GM12892 (cell line): ENCODE results near the gene MYOF.

Experiments used
- POLR2A ChIP-seq: IDR thresholded peaks from 2 replicates; pipeline ENCODE4 v1.6.1; 2011; ENCODE audit warnings: low read depth, low read length, control low read depth
- POLR2AphosphoS5 ChIP-seq: IDR thresholded peaks from 2 replicates; pipeline ENCODE4 v1.6.1; 2011; ENCODE audit warnings: low read depth, low read length, control low read depth
- TAF1 ChIP-seq: IDR thresholded peaks from 2 replicates; pipeline ENCODE4 v1.6.1; 2011; ENCODE audit warnings: low read depth, mild to moderate bottlenecking, control low read depth, low read length, borderline replicate concordance

DNA sequence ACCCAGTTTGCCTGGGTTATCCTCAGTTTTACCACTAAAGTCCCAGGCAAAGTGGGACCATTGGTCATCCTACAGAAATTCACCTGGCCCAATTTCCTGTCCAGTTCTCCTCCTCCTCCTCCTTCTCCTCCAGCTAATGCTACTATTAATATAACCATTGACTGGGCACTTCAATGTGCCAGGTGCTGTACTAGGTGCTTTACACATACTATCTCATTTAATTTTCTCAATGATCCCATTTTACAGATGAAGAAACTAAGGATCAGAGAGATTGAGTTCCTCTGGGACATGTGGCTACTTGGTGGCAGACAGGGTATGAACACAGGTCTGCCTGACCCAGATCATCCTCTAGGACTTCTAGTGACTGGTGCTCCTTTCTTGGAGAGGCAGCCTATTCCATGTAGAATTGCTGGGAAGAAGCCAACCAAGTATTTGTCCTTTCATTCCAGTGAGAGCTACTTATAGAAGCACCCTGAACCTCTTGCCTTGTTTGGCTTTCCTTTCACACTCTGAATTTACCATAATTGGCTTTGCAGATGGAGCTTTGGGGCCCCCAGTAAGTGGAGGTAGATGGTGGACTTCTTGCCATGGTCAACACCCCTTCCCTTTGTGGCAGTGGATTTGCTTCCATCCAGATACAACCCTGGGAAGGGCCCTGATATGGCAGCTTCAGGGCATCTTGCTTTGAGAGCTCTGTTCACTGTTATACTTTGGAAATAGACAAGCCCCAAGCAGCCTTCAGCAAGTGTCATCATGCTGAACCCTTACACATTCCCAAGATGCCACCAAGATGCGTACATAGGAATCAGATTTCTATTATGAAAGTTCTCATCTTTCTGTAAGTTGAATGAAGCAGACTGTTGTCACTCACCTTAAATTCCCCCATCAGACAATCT lies 78.7 kb downstream of the MYOF start:
- no peak for TF ChIP-seq POLR2A
- no peak for TF ChIP-seq TAF1
- no peak for TF ChIP-seq POLR2AphosphoS5
